Umbilical cord (tissue), 2 donors: ENCODE data around the gene SERPINB1. TPM values are rescaled to one million over a fixed set of nuclear protein-coding genes. Genes with fewer than 3 reads are reported as not detected.

ENCODE experiments used
- DNase-seq: peaks from one replicate; pipeline ENCODE4 v3.0.0-alpha.2; 2015; ENCODE audit warnings: low spot score
- total RNA-seq: library from RNA; depleted of rRNA; stranded (reverse); fragments of >200 nt; gene quantifications from one replicate; pipeline ENCODE4 v1.2.3, GENCODE V29; 2014; ENCODE audit warnings: low replicate concordance; ENCODE audit not compliant: insufficient read depth

Gene SERPINB1
- total RNA-seq, 1 donor from 2014 or later, result 28.6 TPM

DNA sequence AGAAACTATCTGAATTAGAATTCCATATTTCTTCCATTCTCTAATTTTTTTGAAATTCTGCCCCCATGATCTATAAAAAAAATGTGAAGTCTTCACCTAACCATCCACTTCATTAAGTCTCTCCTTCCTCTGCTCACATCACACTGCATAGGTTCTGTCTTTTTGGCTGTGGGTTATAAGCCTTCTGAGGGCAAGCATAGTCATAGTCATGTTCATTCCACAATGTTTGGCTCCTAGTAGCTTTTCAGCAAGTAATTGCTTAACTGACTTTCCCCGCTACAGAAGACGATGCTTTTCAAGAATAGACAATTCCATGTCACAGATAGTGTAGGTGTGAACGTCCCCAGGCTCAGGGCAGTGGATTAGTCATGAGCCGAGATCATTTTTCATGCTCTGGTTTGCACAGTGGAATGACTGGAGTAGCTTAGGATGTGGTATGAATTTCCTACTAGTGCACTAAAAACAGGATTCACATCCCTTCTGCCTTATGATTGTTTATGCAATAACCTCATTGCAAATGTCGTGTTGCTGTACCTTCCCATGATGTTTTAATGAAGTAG is 47.4 kb downstream of the SERPINB1 start:
- DNase-seq, result no peak

DNA sequence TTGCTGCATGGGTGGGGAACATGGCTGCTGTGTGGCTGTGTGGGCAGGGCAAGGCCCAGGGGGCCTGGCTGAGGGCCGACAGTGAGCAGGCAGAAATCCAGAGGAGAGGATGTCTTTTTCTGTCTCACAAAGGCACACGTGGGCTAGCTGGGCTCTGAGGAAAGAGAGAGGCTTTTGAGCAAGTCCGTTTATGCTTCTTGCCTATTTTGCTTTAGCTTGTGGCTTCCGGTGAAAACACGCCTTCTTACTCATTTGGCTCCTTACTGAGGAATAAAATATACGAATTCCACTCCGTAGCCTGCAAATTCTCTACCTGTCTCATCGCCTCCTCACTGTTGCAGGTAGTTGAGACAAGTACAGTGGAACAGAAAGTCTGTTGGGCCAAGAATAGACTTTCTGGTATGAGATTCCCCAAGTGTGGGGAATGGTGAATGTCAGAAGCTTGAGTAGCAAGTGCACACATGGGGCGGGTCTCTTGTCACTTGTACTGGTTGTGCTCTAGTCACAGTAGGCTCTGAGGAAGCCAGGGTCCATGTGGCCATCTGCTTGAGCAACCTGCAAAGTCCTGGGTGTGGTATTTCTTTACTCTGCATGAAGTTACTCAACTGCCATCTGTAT is 48.0 kb downstream of the SERPINB1 start:
- DNase-seq, result no peak

DNA sequence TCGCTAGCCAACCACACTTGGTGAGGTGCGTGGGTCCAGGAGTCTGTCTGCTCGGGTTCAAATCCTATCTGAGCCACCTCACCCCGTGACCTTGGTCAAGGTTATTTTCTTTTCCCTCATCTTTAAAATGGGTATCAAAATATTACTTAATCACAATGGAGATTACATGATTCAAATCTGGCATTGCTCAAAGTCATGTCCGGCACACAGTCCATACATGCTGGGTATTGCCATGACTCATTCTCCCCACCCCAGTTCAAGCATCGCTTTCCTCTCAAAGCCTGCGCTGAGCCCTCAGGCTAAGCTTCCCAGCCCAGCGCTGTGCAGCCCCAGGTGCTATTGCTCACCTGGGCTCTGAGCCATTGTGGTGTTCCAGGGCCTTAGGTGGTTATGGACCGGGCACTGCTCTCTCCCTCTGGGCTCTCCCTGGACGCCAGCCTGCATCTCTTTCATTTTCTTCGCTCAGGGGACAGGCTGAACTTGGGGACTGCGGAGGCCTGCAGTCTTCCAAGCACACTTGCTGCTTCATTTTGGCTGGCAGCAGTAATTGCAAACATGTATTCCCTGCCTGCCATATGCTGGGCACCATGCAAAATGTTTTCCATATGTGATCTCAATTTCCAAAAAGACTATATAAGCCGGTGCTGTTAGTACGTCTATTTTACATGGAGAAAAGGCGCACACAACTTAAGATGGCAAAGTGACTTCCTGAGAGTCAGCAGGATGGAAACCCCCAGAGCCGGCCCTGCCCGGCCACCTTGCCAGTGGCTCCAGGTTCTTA is 49.1 kb downstream of the SERPINB1 start:
- no peak for DNase-seq

DNA sequence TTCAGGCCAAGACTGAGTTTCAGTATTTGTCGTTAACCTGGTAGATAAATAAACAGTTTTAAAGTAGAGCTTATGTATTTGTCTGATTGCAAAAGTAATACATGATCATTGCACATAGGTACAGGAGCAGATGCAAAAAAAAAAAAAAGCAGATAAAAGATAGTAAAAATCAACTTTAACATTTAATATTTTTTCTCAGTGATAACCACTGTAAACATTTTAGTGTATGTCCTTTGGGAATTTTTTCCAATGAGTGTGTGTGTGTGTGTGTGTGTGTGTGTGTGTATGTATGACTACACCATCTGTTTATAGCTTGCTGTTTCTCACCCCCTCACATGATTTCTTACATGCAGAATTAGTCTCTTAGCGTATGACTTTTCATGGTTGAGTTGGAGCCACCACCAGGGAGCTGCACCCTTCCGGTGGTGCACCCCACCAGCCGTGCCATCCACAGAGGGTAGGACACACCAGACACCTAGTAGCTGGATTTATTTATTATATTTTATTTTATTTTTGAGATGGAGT is 50.2 kb downstream of the SERPINB1 start:
- DNase-seq, result no peak

DNA sequence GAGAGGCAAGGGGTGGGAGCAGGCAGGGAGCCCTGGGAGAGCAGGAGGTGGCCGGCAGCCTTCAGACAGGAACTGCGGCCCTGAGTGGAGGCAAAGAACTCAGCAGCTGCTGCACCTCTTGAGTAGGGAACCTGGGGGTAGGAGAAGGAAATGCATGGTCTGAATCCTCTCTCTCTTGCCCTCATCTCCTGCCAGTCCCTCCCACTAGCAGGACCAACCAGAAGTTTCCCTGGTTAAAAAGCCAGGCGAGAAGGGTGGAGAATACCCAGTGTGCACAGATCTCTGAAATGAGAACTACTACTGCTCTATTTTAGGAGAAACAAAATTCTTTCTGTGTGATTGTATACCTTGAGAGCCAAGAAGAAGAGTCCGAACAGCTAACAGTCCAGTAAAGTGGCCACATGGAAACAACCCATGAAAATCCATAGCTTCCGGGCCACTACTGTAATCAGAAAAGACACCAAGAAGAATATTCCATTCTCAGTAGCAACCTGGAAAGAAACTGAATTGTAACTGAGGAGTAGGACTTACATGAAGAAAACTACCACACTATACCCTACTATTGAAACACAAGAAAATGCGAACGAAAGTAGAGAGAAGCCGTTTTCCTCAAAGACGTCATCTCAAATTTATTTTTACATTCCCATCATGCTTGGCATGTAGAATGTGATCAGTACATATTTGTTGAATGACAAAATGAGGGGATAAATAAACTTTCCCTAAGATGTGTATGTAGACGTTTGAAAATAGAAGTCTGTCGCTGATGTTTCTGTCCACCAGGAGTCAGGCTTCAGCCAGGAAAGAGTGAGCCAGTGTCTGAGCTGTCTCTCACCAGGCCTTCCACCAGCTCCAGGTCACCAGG is 50.8 kb downstream of the SERPINB1 start:
- peak; percentile 82 for DNase-seq

DNA sequence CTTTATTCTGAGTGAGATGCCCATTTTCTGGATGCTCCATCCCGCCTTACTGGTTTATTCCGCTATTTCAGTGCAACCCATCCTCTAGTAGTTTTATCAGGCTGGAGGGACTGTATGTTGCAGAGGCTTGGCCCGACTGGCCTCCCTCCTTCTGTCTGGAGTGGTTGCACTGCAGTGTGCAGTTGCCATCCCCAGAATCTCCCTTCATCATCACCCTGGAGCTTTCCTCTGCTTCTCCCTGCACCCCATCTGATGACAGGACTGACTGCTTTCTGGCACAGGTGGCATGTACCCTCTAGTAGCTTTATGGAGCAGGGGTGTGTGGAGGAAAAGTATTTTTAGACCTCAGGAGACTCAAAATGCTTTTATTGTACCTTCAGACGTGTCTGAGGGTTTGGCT is 55.4 kb downstream of the SERPINB1 start:
- no peak for DNase-seq

DNA sequence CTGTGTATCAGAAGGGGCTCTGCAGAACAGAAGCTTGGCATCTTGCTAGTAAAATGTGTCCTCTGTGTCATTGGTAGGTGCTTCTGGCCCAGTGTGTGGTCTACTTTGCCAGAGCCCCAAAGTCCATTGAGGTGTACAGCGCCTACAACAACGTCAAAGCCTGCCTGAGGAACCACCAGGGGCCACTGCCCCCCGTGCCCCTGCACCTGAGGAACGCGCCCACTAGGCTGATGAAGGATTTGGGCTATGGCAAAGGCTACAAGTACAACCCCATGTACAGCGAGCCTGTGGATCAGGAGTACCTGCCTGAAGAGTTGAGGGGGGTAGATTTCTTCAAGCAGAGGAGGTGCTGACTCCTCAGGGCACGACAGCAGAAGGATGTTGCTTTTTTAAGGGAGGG is 56.7 kb downstream of the SERPINB1 start:
- no peak for DNase-seq

DNA sequence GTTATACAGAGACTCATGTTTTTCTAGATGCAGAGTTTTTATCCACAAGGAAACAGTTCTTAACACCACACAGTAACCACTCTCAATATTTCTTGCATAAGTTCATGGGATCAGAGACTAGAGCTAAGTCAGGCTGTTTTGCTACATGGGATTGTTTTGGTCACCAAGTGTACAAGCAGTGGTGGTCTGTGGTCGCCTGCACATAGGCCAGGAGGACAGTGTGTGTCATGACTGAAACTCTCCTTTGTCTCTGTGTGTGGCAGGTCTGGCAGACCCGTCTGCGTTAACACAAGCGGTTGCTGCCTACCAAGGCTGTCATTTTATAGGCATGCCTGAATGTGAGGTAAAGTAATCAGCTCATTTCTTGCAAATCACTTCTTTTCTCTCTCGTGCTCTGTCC is 57.6 kb downstream of the SERPINB1 start:
- no peak for DNase-seq

DNA sequence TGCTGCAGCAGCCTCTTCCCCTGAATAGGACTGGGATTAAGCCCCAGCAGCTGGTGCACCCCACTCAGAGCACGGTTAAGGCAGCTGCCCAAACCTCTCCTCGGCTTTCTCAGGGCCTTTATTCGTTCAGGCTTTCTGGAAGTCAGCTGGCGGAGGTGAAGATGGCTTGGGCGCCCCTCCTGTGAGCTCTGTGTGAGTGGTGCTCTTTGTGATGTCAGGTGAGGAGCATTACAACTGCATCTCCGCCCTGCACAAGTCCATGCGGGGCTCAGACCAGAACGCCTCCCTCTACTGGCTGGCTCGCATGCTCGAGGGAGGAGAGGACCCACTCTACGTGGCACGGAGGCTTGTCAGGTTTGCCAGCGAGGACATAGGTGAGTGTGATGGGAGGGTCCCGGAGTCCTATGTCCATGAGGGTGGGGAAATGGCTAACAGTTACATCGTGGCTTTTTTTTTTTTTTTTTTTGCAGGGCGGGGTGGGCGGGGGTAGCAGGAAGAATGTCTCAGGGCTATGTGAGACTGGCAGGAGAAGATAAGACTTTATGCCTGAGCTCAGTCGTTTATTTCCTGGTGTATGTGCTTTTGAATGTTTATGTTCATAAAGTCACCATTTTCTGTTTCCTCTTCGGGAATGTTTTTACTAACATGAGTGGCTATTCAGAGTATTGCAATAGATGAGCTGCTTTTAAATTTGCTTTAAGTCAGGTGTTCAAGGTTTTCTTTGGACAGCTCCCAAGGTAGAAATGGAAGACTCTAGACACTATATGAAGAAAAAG is 58.3 kb downstream of the SERPINB1 start:
- no peak for DNase-seq

DNA sequence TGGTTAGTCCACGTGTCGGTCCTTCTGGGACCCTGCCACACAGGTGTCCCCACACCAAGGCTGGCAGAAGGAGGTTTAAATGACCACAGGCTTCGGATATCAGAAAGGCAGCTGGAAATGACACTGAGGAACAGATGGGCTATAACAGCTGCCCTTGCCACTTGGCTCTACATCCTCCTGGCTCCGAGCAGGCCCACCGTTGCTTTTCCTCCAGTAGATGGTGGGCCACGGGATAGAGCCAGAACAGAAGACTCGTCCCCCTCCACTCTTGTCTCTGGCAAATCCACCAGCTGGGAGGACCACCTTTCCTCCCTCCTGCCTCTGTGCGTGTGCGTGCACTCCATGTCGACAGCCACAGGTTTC is 58.9 kb downstream of the SERPINB1 start:
- DNase-seq, result no peak

DNA sequence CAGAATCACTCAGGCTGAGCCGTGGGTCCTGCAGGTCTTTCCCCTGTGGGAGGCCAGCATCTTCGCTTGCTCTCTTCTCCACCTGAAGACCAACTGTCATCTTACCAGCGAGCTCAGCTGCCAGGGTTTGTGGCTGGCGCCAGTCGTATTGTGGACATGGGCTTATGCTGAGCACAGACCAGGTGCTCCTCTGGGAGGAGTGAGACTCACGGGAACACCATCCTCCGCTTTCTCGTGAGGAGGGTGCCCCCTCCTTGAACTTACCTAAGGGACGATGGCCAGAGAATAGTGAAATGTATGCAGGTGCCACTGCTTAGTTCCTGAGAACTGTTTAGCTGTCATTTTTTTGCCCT is 59.3 kb downstream of the SERPINB1 start:
- no peak for DNase-seq

Other genes starting within 250 kb of the SERPINB1 start
- 5.1 TPM for gene MYLK4, start 90.9 kb downstream of the SERPINB1 start, total RNA-seq
- 33.7 TPM for gene WRNIP1, start 76.5 kb downstream of the SERPINB1 start, total RNA-seq
- 20.2 TPM for gene SERPINB9, start 61.4 kb upstream of the SERPINB1 start, total RNA-seq
- 63.3 TPM for gene SERPINB6, start 129.7 kb upstream of the SERPINB1 start, total RNA-seq
- gene NQO2, start 158.0 kb upstream of the SERPINB1 start, total RNA-seq, result 10.8 TPM
- 19.0 TPM for gene RIPK1, start 226.6 kb upstream of the SERPINB1 start, total RNA-seq